ENCODE data around the gene CIAO1. TPM values are rescaled to one million over a fixed set of nuclear protein-coding genes. Genes with fewer than 3 reads are reported as not detected.
A peak's percentile ranks its signal among the peaks of the same experiment; 100 is the strongest.

CIAO1 gene
- total RNA-seq, 1 experiment from 2014 or later = 79.7 TPM

- Histone ChIP-seq H3K9me3 (ENCODE audit: low read depth, low read length, poor library complexity, severe bottlenecking) (no peaks in the 10 kb centered on the region), H3K4me1 (ENCODE audit: insufficient read depth, low read length, poor library complexity, severe bottlenecking) (no peaks in the 10 kb centered on the region), H3K4me3 (ENCODE audit: low read depth, low read length, poor library complexity, severe bottlenecking) (no peak overlapping the region), H3K27me3 (replicated peaks; ENCODE audit: insufficient read depth, low read depth, low read length, poor library complexity) (no peaks in the 10 kb centered on the region), H3K36me3 (ENCODE audit: insufficient read depth, low read length, poor library complexity, severe bottlenecking) (peaks cover 5% of the 10 kb centered on the region), H3K27ac (ENCODE audit: low read depth, low read length, poor library complexity, severe bottlenecking) (no peak overlapping the region)
- intact Hi-C loops (cut with micrococcal nuclease; ENCODE audit: unreplicated experiment) = no loop called here
- ChIA-PET CTCF (no interaction called here), POLR2A (ENCODE audit: low non-redundant PET) (no interaction called here)
- peak; percentile 53 for DNase-seq (ENCODE audit: low spot score)
- no peak for TF ChIP-seq CTCF (conservative IDR thresholded peaks at IDR 0.05; ENCODE audit: low read depth, low read length)
- TF ChIP-seq EZH2 (IDR thresholded peaks at IDR 0.05; ENCODE audit: borderline replicate concordance, low read depth, low read length, poor library complexity, severe bottlenecking) = no peak
- no TSS peak for BruUV-seq (replicated peaks)
Observed at GRCh38 chr2:96249654-96250053, 16.4 kb upstream of the CIAO1 start.

DNA sequence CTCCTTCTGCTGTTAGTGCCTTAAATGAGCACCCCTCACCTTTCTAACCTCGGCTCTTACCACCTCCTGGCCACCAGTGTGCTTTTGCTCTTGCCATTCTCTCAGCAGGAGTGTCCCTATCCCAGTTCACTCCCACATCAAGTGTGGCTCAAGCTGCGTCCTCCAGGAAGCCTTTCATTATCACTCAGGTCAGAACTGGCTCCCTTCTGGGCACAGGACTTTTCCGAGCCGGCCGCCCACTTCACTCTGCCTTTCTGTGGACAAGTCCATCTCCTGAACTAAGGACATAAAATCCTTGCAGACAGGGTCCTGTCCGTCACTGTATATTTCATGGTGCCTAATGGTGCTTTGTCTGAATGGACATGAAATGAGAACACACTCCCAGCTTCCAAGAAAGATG, 15.8 kb upstream of the CIAO1 start:
- Histone ChIP-seq H3K36me3 (ENCODE audit: insufficient read depth, low read length, poor library complexity, severe bottlenecking) (peaks cover 7% of the 10 kb centered on the region), H3K27ac (ENCODE audit: low read depth, low read length, poor library complexity, severe bottlenecking) (no peak overlapping the region), H3K4me1 (ENCODE audit: insufficient read depth, low read length, poor library complexity, severe bottlenecking) (no peaks in the 10 kb centered on the region), H3K9me3 (ENCODE audit: low read depth, low read length, poor library complexity, severe bottlenecking) (no peaks in the 10 kb centered on the region), H3K27me3 (replicated peaks; ENCODE audit: insufficient read depth, low read depth, low read length, poor library complexity) (no peaks in the 10 kb centered on the region), H3K4me3 (ENCODE audit: low read depth, low read length, poor library complexity, severe bottlenecking) (no peak overlapping the region)
- intact Hi-C loops (cut with micrococcal nuclease; ENCODE audit: unreplicated experiment) = no loop called here
- ChIA-PET CTCF (no interaction called here), POLR2A (ENCODE audit: low non-redundant PET) (no interaction called here)
- DNase-seq (ENCODE audit: low spot score) = no peak
- TF ChIP-seq EZH2 (IDR thresholded peaks at IDR 0.05; ENCODE audit: borderline replicate concordance, low read depth, low read length, poor library complexity, severe bottlenecking) (no peak), CTCF (conservative IDR thresholded peaks at IDR 0.05; ENCODE audit: low read depth, low read length) (no peak)
- BruUV-seq (replicated peaks) = no TSS peak

- intact Hi-C loops (cut with micrococcal nuclease; ENCODE audit: unreplicated experiment) = no loop called here
- H3K27ac ChIP-seq (ENCODE audit: low read depth, low read length, poor library complexity, severe bottlenecking) = no peak overlapping the region
- DNase-seq (ENCODE audit: low spot score) = no peak
- peaks cover 11% of the 10 kb centered on the region for H3K36me3 ChIP-seq (ENCODE audit: insufficient read depth, low read length, poor library complexity, severe bottlenecking)
- ChIA-PET CTCF (no interaction called here), POLR2A (ENCODE audit: low non-redundant PET) (no interaction called here)
- no TSS peak for BruUV-seq (replicated peaks)
- no peak for TF ChIP-seq CTCF (conservative IDR thresholded peaks at IDR 0.05; ENCODE audit: low read depth, low read length)
- no peak for TF ChIP-seq EZH2 (IDR thresholded peaks at IDR 0.05; ENCODE audit: borderline replicate concordance, low read depth, low read length, poor library complexity, severe bottlenecking)
- no peaks in the 10 kb centered on the region for H3K27me3 ChIP-seq (replicated peaks; ENCODE audit: insufficient read depth, low read depth, low read length, poor library complexity)
- H3K4me3 ChIP-seq (ENCODE audit: low read depth, low read length, poor library complexity, severe bottlenecking) = no peak overlapping the region
- no peaks in the 10 kb centered on the region for H3K9me3 ChIP-seq (ENCODE audit: low read depth, low read length, poor library complexity, severe bottlenecking)
- H3K4me1 ChIP-seq (ENCODE audit: insufficient read depth, low read length, poor library complexity, severe bottlenecking) = no peaks in the 10 kb centered on the region
Observed at GRCh38 chr2:96251721-96252292, 14.2 kb upstream of the CIAO1 start.
